Kidney tubule cell (primary cell): Measurements from ENCODE around the gene FRA10AC1.

Source experiments
- DNase-seq: peaks from one replicate; pipeline ENCODE4 v3.0.0-alpha.2; 2018; ENCODE audit warnings: low spot score

The FRA10AC1 gene

GRCh38 chr10:93629647-93630305 is 72.6 kb downstream of the FRA10AC1 start:
- DNase-seq, result no peak

- no peak for DNase-seq
Measured at GRCh38 chr10:93628858-93629257, 73.5 kb downstream of the FRA10AC1 start.

GRCh38 chr10:93622942-93623341 is 79.5 kb downstream of the FRA10AC1 start:
- DNase-seq, result no peak

- DNase-seq, result no peak
Measured at GRCh38 chr10:93620925-93621324, 81.5 kb downstream of the FRA10AC1 start.
